Loucy (cell line): Measurements from ENCODE around the gene LHFPL4.

Experiments
- EZH2phosphoT487 ChIP-seq: fragments of 200-600 bp; IDR thresholded peaks from 2 replicates; pipeline ENCODE4 v1.6.1; 2018; ENCODE audit warnings: antibody characterized with exemption, mild to moderate bottlenecking, moderate library complexity, borderline replicate concordance
- TF ChIP-seq, protein P1 (sequence below): fragments of 200-600 bp; sonication (generic); conservative IDR thresholded peaks from 2 replicates; pipeline ENCODE4 v1.5.1; 2014; ENCODE audit warnings: mild to moderate bottlenecking, antibody characterized with exemption, low read length

DNA sequence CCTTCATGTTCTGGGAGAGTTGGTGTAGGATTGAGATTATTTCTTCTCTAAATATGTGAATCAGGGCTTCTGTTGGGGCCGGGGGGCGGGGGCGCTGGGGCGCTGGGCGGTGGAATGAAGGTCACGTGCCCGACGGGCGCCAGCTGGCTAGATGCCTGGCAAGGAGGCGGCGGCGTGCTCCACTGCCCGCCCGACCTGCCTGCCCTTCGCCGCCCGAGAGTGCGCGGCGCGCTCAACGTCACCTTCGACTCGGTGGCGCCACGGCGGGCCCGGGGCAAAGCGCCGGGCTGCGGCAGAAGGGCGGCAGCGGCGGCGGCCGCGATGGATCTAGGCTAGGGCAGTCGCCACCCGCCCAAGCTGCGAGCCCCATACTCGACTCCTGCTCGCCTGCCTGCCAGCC lies 47.0 kb upstream of the LHFPL4 start:
- TF ChIP-seq, protein P1, sequence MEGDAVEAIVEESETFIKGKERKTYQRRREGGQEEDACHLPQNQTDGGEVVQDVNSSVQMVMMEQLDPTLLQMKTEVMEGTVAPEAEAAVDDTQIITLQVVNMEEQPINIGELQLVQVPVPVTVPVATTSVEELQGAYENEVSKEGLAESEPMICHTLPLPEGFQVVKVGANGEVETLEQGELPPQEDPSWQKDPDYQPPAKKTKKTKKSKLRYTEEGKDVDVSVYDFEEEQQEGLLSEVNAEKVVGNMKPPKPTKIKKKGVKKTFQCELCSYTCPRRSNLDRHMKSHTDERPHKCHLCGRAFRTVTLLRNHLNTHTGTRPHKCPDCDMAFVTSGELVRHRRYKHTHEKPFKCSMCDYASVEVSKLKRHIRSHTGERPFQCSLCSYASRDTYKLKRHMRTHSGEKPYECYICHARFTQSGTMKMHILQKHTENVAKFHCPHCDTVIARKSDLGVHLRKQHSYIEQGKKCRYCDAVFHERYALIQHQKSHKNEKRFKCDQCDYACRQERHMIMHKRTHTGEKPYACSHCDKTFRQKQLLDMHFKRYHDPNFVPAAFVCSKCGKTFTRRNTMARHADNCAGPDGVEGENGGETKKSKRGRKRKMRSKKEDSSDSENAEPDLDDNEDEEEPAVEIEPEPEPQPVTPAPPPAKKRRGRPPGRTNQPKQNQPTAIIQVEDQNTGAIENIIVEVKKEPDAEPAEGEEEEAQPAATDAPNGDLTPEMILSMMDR, result no peak
- no peak for TF ChIP-seq EZH2phosphoT487
